Hepatocyte (in vitro differentiated cells): Measurements from ENCODE around the gene HCAR3.

Experiments used
- EZH2phosphoT487 ChIP-seq: fragments of 200-600 bp; sonication (generic); IDR thresholded peaks from one replicate; pipeline ENCODE4 v1.6.1; 2018; ENCODE audit warnings: antibody characterized with exemption, mild to moderate bottlenecking, low read depth, moderate library complexity; ENCODE audit not compliant: unreplicated experiment, severe bottlenecking
- TF ChIP-seq, protein P1 (sequence below): fragments of 200-600 bp; sonication (generic); IDR thresholded peaks from 2 replicates; pipeline ENCODE4 v1.5.1; 2016; ENCODE audit warnings: antibody characterized with exemption, mild to moderate bottlenecking; ENCODE audit not compliant: poor library complexity

DNA sequence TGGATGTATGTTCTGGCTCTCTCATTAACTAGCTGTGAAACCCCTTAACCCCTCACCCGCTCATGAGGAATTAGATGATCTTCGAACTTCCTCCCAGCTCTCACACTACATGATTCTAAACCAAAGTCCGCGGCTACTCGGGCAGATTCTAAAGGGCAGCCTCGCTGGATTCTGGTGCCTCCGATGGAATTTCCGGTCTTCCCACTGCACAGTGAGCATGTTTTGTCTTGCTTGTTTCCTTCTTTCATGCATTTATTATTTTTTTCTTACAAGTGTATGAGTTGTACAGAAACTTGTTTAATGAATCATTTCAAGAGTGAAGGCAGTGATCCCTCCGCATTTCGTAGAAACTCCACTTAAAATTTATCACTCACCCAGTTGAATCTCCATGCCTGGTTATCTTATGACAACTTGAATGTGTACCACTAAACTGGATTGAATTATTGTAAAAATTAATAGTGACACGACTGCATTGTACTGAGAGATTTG lies 4.5 kb upstream of the HCAR3 start:
- TF ChIP-seq, protein P1, sequence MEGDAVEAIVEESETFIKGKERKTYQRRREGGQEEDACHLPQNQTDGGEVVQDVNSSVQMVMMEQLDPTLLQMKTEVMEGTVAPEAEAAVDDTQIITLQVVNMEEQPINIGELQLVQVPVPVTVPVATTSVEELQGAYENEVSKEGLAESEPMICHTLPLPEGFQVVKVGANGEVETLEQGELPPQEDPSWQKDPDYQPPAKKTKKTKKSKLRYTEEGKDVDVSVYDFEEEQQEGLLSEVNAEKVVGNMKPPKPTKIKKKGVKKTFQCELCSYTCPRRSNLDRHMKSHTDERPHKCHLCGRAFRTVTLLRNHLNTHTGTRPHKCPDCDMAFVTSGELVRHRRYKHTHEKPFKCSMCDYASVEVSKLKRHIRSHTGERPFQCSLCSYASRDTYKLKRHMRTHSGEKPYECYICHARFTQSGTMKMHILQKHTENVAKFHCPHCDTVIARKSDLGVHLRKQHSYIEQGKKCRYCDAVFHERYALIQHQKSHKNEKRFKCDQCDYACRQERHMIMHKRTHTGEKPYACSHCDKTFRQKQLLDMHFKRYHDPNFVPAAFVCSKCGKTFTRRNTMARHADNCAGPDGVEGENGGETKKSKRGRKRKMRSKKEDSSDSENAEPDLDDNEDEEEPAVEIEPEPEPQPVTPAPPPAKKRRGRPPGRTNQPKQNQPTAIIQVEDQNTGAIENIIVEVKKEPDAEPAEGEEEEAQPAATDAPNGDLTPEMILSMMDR: no peak
- no peak for TF ChIP-seq EZH2phosphoT487
